Uterus (tissue), 2 donors: ENCODE results near the gene TSPAN7.

Experiments
- CTCF ChIP-seq, 4 experiments: fragments of 200-600 bp in 2 of 4; fragments of 450-650 bp in 2 of 4; sonication (generic) in 2 of 4; IDR thresholded peaks; one replicate each; pipeline ENCODE4 v1.5.1; 2016 to 2019; ENCODE audit warnings: antibody characterized with exemption in 4 of 4, mild to moderate bottlenecking in 2 of 4, moderate library complexity in 1 of 4
- POLR2A ChIP-seq, 2 donors: fragments of 450-650 bp; IDR thresholded peaks; one replicate each; pipeline ENCODE4 v1.6.1; 2016; ENCODE audit warnings: antibody characterized with exemption in 2 of 2, mild to moderate bottlenecking in 1 of 2, moderate library complexity in 1 of 2

DNA sequence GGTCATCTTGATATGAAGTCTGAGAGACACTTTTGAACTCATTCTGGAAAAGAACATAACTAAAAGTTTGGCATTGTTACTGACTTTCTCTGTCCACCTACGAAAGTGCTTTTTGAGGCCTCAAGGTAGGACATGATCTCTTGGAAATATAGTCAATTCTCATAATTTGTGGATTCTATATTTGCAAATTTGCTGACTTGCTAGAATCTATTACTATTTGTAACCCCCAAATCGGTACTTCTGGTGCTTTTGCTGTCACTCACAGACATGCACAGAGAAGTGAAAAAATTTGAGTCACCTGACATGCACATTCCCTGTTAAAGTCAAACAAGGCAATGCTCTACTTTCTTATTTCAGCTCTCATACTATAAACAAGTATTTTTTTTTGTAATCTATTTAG is 35.6 kb downstream of the TSPAN7 start:
- TF ChIP-seq POLR2A (IDR thresholded peaks at IDR 0.05) (no peak), CTCF (IDR thresholded peaks at IDR 0.05) (no peak)
